GM19395 (cell line): ENCODE data around the gene OR5K2.

Source experiments
- ATAC-seq: cut with Tn5 transposase; IDR thresholded peaks from one replicate; pipeline ENCODE4 v1.9.1; 2021; ENCODE audit warnings: mild to moderate bottlenecking, moderate library complexity; ENCODE audit not compliant: unreplicated experiment

OR5K2 gene

DNA sequence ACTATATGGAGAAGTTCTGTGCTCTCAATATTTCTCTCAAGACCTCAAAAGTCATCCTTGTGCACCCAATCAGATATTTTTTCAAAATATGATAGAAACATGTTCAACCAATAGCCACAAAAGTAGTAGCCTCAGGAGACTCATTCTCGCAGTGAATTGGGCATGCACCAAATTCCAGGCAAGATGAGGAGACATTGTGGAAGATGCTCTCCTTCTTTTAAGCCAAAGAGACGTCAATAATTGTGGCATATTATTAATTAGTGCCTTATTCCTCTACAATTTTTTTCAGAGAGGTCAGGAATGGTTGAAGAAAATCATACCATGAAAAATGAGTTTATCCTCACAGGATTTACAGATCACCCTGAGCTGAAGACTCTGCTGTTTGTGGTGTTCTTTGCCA is at the start of gene OR5K2:
OR5K2 (plus strand) TSS at position 301 of the 400 bp plus-strand sequence; CDS start at position 301, 0 bp downstream.
- no peak for ATAC-seq

DNA sequence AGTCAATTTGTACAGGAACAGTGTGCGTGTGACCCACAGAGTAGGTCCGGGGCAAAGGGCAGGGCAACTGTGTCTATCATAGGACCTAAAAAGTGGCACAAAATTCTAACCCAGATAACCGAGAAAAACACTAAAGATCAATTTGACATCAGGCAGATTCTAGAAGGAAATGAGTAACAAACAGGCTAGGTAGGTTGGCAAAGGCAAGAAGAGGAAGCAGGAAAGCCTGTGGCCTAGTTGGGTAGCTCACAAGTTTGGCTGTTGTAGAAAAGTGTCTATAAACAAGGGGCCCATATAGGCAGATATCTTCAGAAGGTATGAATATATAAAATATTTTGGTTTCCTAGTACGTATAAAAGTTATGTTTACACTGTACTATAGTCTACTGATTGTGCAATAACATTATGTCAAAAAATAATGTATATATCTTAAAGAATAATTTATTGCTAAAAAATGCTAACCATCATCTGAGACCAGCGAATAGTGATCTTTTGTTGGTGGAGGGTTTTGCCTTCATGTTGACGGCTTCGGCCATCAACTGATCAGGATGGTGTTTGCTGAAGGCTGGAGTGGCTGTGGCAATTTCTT is 47.8 kb upstream of the OR5K2 start:
- ATAC-seq = peak; percentile 38

DNA sequence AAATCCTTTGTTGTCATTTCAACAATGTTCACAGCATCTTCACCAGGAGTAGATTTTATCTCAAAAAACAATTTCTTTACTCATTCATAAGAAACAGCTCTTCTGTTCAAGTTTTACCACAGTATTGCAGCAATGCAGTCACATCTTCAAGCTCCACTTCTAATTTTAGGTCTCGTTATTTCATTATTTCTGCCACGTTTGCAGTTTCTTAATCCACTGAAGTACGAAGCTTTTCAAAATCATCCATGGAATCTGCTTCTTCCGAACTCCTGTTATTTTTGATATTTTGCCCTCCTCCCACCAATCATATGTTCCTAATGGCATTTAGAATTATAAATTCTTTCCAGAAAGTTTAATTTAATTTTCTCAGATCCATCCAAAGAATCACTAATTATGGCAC is 47.1 kb upstream of the OR5K2 start:
- ATAC-seq = no peak

DNA sequence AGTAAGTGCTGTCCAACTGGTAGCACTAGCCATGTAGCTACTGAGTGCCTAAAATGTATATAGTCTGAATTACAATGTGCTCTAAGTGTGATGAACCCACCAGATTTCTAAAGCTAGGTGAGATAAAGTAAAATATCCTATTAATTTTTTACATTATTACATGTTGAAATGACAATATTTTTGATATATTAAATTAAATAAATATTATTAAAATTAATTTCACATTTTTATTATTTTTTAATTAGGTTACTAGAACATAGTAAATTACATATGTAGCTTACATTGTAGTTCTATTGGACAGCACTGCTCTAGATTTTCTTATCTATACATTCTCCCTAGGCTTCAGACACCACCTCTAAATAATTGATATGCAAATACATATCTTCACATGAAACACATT is 43.7 kb upstream of the OR5K2 start:
- no peak for ATAC-seq

DNA sequence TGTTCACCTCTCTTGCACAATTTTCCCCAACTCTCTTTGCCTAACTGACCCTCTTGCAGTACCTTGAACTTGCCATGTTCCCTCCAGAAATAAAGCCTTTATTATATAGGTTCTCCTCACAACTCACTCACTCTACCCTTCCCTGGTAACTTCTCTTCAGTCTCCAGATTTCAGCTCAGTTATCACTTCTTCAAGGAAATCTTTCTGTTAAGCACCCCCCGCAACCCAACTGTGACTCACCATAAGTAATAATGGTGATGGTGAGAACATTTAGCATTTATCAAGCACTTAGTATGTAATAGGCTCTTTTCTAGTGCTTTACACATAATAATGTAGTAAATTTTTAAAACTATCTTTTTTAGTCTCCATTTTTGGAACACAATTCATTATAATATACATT is 42.6 kb upstream of the OR5K2 start:
- ATAC-seq = no peak

DNA sequence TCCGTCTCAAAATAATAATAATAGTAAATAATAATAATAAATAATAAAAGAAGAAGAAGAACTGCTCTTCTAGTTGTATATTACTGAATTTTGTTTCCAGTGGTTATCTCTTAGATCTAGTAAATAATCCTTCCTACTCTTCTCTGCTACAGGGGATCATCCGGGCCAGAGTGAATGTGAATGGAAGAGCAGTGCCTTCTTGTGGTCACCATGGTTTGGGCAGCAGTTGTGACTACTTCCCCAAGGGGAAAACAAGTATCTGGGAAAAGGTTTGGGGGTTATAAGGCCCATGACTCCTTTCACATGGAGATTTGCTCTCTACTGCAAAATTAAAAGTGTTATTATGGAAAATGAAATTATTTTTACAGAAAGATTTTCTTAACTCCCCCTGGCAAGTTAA is 39.9 kb upstream of the OR5K2 start:
- ATAC-seq = no peak

DNA sequence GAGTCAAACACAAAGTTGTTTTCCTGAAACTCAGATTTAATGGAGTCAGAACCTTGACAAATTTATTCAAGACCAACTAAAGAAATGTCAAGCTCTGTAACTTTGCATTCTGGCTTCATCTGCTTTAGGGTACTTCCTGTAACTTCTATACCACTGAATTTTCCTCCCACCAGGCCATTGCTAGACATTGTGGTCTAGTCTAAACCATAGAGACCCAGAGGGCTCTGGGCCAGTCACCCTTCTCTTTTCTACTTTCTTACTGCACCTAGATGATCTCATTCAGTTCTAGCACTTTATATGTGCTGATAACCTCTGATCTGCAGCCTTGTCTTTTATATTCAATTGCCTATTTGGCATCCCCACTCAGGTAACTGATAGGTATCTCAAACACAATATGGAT is 37.3 kb upstream of the OR5K2 start:
- ATAC-seq = no peak

DNA sequence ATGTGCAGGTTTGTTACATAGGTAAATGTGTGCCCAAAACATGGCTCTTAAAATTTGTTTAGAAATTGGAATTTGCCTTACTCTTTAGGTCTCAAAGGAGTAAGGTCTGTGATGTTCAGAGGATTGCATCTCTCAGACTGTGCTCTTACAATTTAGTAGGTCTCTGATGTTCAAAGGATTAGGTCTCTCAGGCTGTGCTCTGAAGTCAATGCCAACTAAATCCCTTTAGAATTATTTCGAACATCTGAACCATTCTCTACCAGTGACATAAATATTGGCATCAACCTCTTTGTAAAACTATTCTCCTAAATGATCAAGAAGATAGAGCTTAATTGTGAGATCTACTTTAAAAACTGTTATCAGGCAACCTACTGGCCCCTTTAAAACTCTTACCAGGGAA is 34.6 kb upstream of the OR5K2 start, which contains the start of gene OR5K1:
OR5K1 (plus strand) TSS at position 301 of the 400 bp plus-strand sequence. CDS start 6,376 bp downstream, outside the sequence.
- no peak for ATAC-seq

DNA sequence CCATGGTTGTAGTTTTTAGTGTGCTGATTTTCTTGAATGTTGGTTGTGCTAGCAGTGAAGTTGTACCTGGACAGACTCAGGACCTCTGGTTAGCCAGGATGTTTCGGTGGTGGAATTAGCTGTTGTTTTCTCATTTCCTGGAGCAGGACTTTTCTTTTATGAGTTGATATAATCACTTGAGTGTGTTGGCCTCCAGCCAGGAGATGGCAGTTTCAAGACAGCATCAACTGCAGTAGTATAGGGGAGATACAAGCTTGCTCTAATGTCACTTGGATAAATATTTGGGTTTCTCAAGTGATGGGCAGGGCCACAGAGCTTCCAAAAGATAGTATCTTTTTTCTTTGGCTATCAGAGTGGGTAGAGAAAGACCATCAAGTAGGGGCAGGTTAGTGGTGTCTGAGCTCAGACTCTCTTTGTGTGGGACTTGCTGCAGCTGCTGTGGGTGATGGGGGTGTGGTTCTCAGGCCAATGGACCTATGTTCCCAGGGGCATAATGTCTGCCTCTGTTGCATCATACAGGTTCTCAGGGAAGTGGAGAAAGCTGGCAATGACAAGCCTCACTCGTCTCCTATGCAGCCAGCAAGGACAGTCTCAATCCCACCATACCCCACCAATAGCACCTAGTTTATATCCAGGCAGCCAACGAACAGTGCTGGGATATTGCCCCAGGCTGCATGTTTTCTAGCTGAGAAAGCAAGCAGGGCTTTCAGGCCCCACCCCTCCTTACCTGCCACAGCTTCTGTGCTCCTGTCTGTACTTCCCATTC is 14.6 kb upstream of the OR5K2 start:
- no peak for ATAC-seq

DNA sequence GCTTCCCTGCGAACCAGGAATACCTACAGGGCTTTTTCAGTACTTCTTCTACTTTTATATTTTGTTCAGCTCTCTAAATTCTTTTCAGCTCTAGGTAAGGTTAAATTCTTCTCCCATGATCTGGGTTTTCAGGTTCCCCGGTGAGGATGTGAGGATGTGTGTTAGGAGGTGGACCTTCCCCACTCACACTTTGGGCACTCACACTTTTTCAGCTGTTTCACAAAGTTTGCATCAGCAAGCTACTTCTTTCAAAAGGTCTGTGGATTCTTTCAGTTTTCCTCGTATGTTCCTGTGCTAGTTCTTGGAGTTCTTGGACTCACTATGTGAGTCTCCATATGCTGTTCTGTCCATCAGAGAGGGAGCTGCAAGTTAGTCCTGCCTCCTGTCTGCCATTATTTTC is 13.9 kb upstream of the OR5K2 start:
- no peak for ATAC-seq

DNA sequence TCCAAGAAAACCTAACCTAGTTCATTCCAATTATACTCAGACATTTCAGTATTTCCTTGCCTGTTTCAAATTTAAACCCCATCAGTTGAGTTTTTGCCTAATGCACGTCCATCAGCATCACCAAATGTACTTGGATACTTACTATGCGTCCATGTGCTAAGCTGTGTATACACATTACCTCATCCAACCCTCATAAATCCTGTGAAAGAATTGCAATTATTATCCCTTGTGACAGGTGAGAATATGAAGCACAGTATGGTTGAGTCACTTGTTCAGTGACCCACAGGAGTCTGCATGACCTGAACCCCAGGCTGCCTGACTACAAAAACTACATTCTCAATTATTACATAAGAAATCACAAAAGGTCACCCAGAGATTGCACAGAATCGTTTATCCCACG is 2.5 kb downstream of the OR5K2 start:
- no peak for ATAC-seq

DNA sequence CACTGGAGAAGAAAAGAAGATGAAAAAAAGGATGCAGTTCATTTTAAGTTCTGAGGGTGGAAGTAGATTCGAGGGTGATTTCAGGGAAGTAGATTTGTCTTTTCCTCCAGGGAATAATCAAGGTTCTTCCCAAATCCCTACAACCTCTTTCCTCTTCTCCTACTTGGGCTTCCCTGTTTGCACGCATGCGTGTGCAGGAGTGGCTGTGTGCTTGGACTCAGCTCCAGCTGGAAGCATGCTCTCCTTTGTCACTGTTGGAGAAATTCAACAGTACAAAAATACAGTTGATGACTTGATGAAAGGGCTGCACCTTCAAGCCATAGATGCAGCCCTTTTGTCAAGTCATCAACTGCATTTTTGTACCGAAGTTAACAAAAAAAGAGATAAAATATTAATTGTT is 3.8 kb downstream of the OR5K2 start:
- no peak for ATAC-seq

DNA sequence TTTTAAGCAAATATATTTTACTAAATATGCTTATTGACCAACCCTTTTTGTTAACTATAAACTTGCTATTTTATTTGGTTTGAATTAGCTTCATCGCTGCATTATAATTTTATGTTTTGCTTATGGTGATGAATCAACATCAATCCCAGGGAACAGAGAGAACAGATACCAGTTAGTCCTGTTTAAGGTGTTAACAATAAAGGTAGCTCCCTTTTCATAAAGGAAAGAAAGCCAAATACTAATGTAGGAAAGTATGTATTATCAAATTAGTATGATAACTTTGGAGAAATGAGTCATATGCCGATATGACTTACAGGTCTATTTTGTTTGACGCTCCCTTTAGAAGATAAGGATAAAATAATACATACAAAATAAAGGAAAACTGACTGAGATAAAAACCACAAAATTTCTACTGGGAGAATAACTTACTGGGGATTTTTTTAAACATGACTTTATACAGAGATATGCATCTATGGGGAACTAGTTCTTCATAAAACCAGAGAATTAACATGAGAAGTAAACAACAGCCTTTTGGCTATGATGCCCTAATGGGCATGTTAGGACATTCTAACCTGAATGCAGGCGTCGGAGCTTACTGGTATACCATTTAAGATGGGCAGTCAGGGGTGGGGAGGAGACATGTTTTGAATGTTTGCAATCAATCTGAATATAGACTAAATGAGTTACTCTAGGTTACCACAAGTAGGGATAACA is 4.5 kb downstream of the OR5K2 start:
- ATAC-seq = no peak

DNA sequence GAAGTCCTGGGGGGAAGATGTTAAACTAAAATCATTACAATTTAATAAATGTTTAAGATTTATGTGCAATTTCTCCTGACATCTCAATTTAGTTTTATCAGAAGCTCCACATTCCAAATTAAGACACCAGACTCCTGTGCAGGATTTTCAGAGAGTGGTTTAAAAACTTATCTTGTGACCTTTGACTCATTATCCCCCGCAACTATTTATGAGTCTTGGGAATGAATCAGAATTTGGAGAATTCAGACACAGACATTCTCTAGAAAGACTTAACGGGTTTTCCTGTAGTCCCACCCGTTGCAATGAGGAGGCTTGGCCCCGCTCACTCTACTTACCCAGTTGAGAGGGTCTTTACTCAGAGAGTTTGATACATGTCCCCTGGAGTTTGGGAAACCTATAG is 7.1 kb downstream of the OR5K2 start:
- ATAC-seq = no peak

DNA sequence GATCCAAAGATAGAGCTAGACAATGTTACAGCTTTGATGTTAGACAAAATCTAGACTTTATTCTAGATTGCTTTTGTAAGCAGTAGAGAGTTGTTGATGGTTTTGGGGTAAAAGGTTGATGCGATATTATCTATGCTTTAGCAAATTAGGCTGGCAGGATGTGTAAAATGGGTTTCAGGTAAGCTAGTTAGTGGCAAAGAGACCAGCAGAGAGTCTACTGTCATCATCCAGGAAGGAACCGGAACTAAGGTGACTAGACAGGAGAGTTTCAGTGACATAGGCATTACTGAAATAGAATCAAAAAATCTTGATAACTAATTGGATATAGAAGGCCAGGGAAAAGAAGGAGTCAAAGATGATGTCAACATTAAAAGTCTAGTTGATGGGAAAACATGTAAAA is 11.1 kb downstream of the OR5K2 start:
- ATAC-seq = no peak

DNA sequence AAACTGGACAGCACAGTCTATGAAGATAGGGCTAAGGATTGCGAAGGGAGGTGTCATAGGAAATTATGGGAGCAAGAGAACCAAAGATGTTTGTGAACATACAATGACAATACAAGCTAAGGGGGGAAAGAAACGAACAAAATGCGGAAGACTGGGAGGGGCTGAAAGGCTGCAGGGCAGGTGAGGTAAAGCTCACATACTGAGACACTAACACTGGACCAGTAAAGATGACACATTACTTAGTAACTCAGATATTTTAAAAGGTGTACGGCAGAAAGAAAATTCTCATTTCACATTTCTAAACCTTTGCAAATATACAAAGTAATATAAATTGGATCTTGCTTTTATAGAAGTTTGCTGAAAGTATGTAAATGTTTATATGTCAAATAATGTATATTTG is 15.1 kb downstream of the OR5K2 start:
- no peak for ATAC-seq

DNA sequence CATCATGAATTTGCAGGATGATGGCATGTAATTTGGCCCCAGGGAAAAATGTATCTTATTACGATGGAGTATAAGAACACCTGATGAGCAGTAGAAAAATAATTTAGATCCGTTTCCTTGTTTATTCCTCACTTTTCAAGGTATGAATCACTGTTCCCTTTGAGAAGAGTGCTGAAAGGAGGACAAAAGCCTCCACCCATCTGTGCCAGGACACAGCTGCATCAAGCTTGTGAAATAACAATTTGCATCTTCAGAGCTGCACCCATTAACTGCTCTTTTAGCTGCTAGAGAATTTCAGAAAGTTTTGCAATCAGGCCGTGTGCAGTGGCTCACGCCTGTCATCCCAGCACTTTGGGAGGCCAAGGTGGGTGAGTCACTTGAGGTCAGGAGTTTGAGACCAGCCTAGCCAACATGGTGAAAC is 15.6 kb downstream of the OR5K2 start:
- ATAC-seq = no peak

DNA sequence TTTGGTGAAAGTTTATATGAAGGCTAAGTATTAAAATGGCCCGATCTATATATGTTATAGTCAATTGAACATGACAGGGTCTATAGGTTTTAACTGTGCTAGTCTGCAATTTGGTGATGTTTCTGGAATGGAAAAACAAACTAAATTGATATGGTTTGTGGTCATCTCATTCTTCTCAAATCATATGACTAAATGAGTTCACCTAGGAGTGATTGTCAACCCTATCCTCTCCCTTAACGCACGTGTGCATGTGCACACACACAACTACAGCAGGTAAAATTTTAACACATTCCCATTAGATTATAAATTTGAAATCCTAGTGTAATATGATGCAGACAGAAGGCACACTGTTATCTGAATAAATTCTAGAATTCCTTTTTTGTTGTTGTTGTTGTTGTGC is 16.3 kb downstream of the OR5K2 start:
- ATAC-seq = no peak

DNA sequence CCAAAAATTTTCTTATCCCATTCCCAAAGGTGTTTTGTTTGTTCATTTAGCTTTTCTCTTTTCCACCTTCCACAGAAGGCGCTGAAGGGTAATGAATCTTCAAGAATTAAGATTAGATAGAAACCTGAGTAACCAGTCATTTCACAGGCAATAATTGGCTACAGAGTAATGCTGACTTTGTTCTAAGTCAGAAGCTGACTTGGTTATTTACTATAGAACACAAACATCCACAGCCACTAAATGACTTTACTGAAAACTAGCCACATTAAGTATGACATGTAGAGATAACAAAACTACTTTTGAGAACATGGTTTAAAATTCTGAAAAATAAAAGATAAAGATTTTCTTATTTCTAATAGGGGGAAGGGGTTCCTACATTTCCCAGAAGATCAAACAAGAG is 17.5 kb downstream of the OR5K2 start:
- no peak for ATAC-seq

DNA sequence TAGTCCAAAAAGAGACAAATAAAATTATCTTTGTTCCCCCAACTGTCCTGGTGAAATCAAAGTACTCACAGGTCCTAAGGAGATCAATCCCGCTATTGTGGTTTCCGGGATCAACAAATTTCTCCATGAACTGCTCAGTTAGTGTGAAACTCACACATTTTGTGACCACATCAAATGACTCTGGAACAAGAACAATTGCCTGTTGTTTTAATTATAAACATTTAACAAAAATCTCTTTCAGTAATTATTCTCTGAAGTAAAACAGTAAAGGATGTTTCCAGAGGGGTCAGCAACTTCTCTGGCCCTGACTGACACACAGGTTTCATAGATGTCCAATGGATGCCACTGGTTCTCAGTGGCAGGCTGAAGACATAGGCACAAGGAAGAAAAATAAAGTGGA is 21.3 kb downstream of the OR5K2 start:
- no peak for ATAC-seq

DNA sequence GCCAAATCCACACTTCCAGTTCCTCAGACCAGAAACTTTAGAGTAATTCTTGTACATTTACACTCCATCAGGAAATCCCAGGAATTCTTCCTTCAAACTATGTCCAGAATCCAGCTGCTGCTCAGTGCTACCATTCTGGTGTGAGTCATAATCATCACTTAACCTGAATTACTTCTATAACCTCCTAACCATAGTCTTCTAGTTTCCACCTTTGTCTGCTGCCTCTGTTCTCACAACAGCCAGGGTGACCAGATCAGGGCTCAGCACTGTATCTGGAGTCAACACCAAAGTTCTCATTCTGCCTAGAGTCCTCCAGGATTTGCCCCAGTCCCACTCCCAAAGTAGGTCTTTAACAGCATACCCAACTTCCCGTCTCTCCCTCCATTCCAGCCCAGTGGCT is 21.9 kb downstream of the OR5K2 start:
- no peak for ATAC-seq

DNA sequence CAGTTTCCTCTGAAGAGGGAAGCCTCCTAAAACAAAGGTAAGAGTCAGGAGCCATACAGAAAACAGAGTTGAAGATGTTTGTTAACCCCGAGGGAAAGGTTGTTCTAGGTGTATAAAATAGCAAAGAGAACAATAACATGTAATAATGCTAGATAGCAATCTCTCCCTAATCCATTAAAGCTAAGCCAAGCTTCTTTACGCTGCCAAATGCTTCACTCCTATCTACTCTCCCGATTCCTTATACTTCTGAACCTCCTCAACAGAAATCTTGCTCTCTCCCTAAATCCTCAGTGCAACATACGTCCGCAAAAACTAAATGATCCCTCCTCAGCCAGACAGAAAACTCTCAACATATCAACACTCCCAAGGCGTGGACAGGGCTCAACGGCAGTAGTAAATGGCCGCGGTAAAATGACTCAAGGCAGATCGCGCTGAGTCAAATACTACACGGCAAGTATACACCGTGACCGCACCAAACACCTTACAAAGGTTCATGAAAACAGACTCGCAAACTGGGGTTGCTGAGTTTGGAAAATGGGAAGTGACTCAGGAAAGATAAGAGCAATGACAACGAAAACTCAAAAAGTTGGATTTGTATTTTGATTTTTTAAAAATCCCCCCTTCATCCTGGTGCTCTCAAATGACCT is 24.5 kb downstream of the OR5K2 start:
- ATAC-seq = peak; percentile 51
